ENCODE results near the gene CCL11.

The CCL11 gene

DNA sequence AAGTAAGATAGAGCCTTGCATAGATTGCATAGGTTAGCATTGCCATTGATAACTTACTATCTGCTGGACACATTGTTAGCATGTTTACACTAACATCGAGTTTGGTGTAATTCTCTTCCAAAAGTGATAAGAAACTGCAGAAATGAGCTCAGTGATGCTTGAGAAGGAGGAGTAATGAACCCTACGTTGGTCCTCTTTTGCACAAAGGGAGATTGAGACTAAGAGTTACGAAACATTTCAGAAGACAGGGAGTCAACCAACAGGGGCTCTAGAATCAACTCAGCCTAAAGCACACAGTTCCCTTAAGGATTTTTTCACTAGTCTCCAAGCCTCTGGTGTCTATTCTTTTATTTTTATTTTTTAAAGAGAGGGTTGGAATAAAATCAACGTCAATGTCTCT is 8.7 kb upstream of the CCL11 start:
- TF ChIP-seq GATA2 (IDR thresholded peaks at IDR 0.05; ENCODE audit: low read depth, low read length) = no peak
- no peak for TF ChIP-seq GATA3 (IDR thresholded peaks at IDR 0.05; ENCODE audit: low read depth, low read length)

DNA sequence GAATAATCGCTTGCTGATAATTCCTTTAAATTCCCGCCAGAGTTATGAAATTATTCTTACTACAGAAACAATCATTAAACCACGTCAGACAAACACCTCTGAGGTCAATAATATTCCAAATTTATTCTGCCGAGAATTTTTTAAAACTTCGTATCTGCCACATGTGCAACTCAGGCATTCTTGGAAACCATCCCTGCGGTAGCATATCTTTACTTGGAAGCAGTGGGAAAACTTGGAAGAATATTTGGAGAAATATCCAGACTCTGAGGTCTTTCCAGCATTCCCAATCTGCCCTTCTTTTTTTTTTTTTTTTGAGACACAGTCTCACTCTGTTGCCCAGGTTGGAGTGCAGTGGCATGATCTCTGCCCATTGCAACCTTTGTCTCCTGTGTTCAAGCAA is 2.0 kb upstream of the CCL11 start:
- TF ChIP-seq GATA2 (IDR thresholded peaks at IDR 0.05; ENCODE audit: low read depth, low read length) (no peak), GATA3 (IDR thresholded peaks at IDR 0.05; ENCODE audit: low read depth, low read length) (no peak)

DNA sequence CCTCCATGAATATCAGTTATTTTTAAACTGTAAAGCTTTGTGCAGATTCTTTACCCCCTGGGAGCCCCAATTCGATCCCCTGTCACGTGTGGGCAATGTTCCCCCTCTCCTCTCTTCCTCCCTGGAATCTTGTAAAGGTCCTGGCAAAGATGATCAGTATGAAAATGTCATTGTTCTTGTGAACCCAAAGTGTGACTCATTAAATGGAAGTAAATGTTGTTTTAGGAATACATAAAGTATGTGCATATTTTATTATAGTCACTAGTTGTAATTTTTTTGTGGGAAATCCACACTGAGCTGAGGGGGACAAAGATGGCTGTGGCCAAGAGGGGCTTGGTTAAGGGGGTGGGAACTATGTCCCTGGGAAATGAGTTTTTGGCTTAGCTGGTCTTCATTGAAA is 2.3 kb downstream of the CCL11 start:
- TF ChIP-seq GATA3 (IDR thresholded peaks at IDR 0.05; ENCODE audit: low read depth, low read length) (no peak), GATA2 (IDR thresholded peaks at IDR 0.05; ENCODE audit: low read depth, low read length) (no peak)

DNA sequence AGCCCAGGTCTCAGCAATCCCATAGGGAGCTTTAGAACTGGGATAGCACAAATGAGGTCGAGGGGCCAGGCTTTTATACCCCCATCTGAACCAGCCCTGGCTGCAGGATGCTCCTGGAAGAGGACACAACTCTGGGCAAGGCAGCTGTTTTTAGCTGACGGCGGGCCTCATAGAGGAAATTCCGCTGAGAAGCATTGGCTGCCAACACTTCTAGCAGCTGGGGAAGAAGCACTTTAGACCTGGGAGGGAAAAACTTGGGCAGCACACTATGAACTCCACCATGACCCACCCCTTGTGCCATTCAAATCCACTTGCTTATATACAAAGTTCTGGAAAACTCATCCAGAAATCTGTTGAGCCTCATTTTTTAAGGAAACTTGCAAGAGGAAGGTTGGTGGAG is 5.0 kb downstream of the CCL11 start:
- TF ChIP-seq GATA2 (IDR thresholded peaks at IDR 0.05; ENCODE audit: low read depth, low read length) = no peak
- no peak for TF ChIP-seq GATA3 (IDR thresholded peaks at IDR 0.05; ENCODE audit: low read depth, low read length)

DNA sequence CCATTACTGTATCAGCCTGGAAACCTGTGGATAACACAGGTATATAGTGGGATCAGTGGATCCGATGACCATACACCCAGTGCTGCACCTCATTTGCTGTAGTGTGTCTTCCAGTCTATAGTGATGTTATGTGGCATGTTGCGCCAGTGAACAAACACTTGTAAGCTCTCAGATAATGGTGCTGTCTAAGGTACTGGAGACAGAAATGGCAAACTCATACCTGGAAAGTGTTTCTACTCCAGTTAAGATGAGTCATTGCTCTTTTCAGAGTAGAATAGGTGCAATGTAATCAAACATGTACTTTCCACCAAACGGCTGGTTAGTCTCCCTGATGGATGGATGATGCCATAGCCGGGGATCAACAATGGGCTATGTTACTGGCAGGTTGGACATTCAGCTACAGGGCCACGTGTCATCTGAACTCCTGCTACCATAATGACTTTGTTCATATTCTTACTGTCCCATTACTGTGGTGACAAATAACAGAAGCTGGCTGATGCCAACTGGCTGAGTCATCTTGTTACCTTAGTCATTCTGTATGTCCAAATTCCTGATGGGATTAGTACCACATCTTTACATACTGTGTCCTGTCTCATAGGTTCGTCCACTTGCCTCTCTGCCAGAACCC is 6.3 kb downstream of the CCL11 start:
- TF ChIP-seq GATA2 (IDR thresholded peaks at IDR 0.05; ENCODE audit: low read depth, low read length) (no peak), GATA3 (IDR thresholded peaks at IDR 0.05; ENCODE audit: low read depth, low read length) (no peak)

DNA sequence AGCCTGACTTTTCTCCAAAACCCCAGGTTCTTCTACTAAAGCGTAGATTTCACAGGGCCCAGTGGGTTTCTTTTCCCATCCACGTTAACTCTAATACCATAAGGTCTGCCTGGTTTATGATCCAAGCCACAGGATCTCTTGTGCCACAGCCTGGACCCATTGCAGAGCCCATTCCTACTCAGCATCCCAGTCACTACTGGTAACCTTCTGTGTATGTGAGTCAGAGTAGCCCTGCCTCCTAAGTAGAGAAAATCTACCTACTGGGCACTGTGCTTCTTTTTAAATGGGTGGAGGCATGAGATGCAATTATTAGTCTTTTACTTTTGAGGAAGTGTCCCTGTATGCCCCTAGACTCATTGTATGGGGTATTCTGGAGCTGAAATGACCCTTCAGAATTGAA is 13.5 kb downstream of the CCL11 start:
- TF ChIP-seq GATA2 (IDR thresholded peaks at IDR 0.05; ENCODE audit: low read depth, low read length) (no peak), GATA3 (IDR thresholded peaks at IDR 0.05; ENCODE audit: low read depth, low read length) (no peak)

DNA sequence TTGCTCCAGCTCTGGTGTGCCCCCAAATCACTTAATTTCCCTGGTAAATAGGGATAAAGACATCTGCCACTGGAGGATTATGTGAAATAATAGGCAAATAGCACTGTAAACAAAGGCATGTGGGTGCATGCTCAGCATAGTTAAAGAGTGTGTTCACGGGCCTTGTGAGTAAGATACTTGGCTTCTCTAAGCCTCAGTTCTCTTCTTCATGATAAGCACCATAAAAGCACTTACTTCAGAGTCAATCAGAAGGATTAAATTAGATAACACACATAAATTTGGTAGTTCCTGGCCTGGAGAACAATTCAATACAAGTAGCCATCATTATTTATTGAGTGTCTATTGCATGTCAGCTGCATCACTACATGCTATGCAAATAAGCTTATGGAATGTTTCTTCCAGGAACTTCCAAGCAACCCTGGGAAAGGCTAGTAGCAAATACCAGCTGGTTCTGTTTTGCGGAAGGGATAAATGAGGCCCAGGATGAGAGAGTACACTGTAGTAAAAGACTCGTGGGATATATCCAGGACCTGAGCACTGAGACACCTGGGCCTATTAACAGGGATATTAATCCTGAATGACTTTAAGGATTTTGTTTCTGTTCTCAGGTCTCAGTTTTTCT is 14.5 kb downstream of the CCL11 start:
- TF ChIP-seq GATA3 (IDR thresholded peaks at IDR 0.05; ENCODE audit: low read depth, low read length) (no peak), GATA2 (IDR thresholded peaks at IDR 0.05; ENCODE audit: low read depth, low read length) (no peak)

DNA sequence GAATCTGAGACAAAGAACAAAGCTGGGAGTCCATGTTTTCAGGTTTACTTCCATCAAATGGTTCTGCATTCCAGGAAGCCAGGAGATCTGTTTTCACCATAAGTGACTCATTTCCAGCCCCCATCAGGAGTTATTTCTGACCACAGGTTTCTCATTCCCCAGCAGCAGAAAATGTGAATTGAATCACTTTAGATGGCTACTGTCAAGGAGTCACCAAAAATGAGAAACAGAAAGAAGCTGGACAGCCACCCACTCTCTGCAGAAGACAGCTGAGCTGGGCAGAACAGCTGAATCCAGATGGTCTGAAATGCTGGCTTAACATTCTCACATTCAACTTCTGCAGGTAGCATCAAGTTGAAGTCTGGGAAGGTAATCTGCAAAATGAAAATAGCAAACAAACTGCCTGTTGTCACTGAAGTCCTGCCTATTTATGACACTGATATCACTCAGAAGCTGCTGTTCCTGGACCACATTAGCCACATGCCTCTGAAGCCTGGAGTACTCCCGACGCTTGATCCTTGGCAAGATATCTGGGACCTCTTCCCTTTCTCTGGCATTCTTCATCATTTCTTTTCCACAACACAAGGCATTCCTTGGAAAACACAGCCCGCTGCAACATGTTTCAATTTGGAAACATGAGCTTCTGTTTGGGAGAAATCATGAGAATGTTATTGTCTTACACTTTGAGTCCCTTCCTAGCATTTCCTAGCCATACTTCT is 15.3 kb downstream of the CCL11 start:
- TF ChIP-seq GATA3 (IDR thresholded peaks at IDR 0.05; ENCODE audit: low read depth, low read length) (no peak), GATA2 (IDR thresholded peaks at IDR 0.05; ENCODE audit: low read depth, low read length) (no peak)

DNA sequence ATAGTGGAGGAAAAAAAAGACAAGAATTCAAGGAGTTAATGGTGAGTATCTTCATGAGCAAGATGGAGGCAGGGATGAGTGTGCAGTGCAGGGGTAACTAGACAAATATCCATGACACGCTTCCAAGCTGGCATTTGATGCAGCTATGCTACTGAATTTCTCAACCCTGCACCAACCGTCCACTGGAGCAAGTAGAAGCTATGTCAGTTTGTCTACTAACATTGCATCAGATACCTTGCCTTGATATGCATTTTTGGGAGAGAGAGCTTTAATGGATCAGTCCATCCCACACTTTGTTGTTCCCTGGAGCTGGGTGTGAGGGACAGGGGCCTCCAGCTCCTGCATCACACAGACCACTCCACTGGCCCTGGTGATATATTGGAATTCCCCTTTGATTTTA is 16.4 kb downstream of the CCL11 start:
- TF ChIP-seq GATA2 (IDR thresholded peaks at IDR 0.05; ENCODE audit: low read depth, low read length) = no peak
- no peak for TF ChIP-seq GATA3 (IDR thresholded peaks at IDR 0.05; ENCODE audit: low read depth, low read length)

DNA sequence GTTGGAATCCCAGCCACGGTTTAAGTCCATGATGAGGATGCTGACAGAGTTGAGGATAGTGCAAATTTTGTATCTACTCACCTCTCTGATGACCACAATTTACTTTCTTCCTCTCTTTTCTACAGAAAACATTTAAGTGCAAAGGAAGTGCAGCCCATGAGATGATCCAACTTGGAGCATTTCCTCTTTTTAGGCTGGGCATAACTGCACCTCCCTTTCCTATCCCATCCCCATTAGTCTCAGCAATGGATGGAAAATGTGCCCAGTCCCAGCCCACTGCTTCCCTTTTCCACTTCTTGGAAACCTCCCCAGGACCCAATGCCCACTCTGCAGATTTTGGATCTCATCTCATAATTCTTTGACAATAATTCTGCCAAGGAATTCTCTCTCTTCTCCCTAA is 17.1 kb downstream of the CCL11 start:
- TF ChIP-seq GATA2 (IDR thresholded peaks at IDR 0.05; ENCODE audit: low read depth, low read length) (no peak), GATA3 (IDR thresholded peaks at IDR 0.05; ENCODE audit: low read depth, low read length) (no peak)

DNA sequence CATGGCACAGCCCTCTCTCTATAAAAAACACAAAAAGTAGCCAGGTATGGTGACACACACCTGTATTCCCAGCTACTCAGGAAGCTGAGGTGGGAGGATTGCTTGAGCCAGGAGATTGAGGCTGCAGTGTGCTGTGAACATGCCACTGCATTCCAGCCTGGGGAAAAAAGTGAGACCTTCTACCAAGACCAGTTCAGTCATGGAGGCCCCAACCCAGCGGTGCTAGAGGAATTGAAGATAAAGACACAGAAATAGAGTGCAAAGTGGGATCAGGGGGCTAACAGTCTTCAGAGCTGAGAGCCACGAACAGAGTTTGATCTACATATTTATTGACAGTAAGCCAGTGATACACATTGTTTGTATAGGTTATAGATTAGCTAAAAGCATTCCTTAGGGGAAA is 18.1 kb downstream of the CCL11 start:
- TF ChIP-seq GATA3 (IDR thresholded peaks at IDR 0.05; ENCODE audit: low read depth, low read length) = no peak
- no peak for TF ChIP-seq GATA2 (IDR thresholded peaks at IDR 0.05; ENCODE audit: low read depth, low read length)

DNA sequence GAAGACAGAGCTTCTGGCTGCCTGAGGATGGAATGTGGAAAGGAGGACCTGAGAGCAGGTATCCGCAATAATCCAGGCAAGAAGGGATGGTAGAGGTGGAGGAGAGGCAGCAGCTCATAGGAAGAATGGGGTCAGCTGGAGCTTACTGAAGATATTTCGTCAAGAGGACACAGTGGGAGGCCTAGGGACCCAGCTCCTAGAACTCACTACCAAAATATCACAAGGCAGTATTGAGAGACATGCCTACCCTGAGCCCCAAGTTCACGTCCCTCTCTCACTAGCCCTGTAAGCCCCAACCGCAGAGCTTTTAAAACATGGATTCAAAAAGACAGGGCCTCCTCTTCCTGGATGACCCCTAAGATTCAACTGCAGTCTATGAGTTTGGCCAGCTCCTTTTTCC is 19.5 kb downstream of the CCL11 start:
- TF ChIP-seq GATA3 (IDR thresholded peaks at IDR 0.05; ENCODE audit: low read depth, low read length) (no peak), GATA2 (IDR thresholded peaks at IDR 0.05; ENCODE audit: low read depth, low read length) (no peak)

DNA sequence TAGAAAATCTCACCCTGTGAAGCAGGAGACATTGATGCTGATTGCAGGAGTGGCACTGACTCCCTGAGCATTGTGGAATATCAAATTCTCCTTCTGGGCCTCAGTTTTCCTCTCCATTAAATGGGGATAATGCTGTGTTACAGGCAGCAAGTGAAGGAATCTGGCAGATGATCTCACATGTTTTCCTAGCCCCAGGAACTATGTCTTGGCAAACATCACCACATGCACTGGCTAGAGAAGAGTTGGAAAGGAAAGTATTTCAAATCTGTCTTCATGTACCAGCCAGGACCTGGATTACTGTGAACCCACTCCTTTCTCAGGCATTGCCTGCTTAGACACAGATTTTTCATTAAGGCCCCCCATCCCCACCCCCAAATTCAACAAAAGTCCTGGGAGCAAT is 20.1 kb downstream of the CCL11 start:
- TF ChIP-seq GATA2 (IDR thresholded peaks at IDR 0.05; ENCODE audit: low read depth, low read length) (no peak), GATA3 (IDR thresholded peaks at IDR 0.05; ENCODE audit: low read depth, low read length) (no peak)

DNA sequence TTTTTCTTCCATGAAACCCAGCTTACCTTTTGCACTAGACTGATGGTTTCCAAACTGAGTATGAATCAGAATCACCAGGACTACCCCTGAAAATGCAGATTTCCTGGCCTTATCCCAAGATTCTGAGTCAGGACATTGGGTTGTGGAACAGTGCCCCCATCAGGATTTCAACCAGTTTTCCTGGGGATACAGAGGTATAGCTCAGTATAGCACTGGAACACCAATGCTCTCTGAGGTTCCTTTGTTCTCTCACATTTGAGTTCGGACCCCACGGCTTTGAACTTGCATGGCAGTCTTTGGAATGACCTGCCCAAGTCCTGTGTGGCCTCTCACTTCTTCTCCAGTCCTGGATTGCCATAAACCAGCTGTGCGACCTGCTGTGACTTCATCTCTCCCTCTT is 20.9 kb downstream of the CCL11 start:
- TF ChIP-seq GATA2 (IDR thresholded peaks at IDR 0.05; ENCODE audit: low read depth, low read length) = no peak
- TF ChIP-seq GATA3 (IDR thresholded peaks at IDR 0.05; ENCODE audit: low read depth, low read length) = no peak

DNA sequence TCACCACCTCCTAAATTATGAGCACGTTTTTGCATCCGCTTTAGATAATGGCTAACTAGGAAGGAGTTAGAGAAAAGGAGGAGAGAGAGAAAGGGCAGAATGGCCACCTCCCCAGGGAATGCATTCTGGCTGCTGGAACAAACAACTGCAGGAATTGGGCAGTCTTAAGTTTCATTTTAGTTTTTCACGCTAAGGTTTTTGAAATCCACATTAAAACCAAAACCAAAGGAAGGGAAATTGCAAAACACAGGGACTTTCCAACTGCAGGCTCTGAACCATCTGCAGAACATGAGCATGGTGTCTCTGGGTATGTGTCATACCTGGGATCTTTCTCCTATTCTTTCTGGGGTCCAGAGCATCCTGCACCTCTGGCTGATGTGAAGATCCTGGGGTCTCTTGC is 21.6 kb downstream of the CCL11 start:
- TF ChIP-seq GATA2 (IDR thresholded peaks at IDR 0.05; ENCODE audit: low read depth, low read length) (no peak), GATA3 (IDR thresholded peaks at IDR 0.05; ENCODE audit: low read depth, low read length) (no peak)

All from SH-SY5Y (cell line).